GM19240 (cell line): ENCODE results near the gene PSMD11.
"Not testable (repeated sequence)": the region's sequence is repeated elsewhere in the genome, so short reads cannot be mapped to it uniquely, and the experiment has no call there.

ENCODE experiments used
- DNase-seq: peaks from one replicate; pipeline ENCODE4 v3.0.0; 2011; ENCODE audit warnings: low spot score; ENCODE audit not compliant: insufficient read length

PSMD11 gene

GRCh38 chr17:32444301-32445073 lies at the start of gene PSMD11:
Gene PSMD11 (plus strand): TSS chr17:32444510. CDS start chr17:32444524, 14 bp downstream.
- DNase-seq: peak; percentile 95

GRCh38 chr17:32396343-32396742 lies 48.0 kb upstream of the PSMD11 start:
- DNase-seq: no peak

GRCh38 chr17:32398946-32399345 lies 45.4 kb upstream of the PSMD11 start:
- no peak for DNase-seq

GRCh38 chr17:32410085-32410484 lies 34.2 kb upstream of the PSMD11 start:
- DNase-seq: not testable (repeated sequence)

GRCh38 chr17:32426894-32427293 lies 17.4 kb upstream of the PSMD11 start:
- DNase-seq: no peak

GRCh38 chr17:32429598-32429997 lies 14.7 kb upstream of the PSMD11 start:
- no peak for DNase-seq

- DNase-seq: no peak
Observed at GRCh38 chr17:32440722-32441121, 3.6 kb upstream of the PSMD11 start.

GRCh38 chr17:32441886-32442285 lies 2.4 kb upstream of the PSMD11 start:
- DNase-seq: no peak

GRCh38 chr17:32443827-32444300 lies 446 bp upstream of the PSMD11 start:
- DNase-seq: no peak

- DNase-seq: no peak
Observed at GRCh38 chr17:32445074-32445415, 735 bp downstream of the PSMD11 start.

GRCh38 chr17:32445497-32445896 lies 1.2 kb downstream of the PSMD11 start:
- DNase-seq: no peak

GRCh38 chr17:32445971-32446370 lies 1.7 kb downstream of the PSMD11 start:
- DNase-seq: no peak

GRCh38 chr17:32446949-32447348 lies 2.6 kb downstream of the PSMD11 start:
- no peak for DNase-seq

GRCh38 chr17:32449963-32450362 lies 5.7 kb downstream of the PSMD11 start:
- no peak for DNase-seq

- not testable (repeated sequence) for DNase-seq
Observed at GRCh38 chr17:32450379-32450778, 6.1 kb downstream of the PSMD11 start.

- DNase-seq: no peak
Observed at GRCh38 chr17:32451879-32452278, 7.6 kb downstream of the PSMD11 start.

GRCh38 chr17:32452281-32452680 lies 8.0 kb downstream of the PSMD11 start:
- no peak for DNase-seq

GRCh38 chr17:32453370-32453769 lies 9.1 kb downstream of the PSMD11 start:
- DNase-seq: no peak

- no peak for DNase-seq
Observed at GRCh38 chr17:32458371-32458770, 14.1 kb downstream of the PSMD11 start.

- no peak for DNase-seq
Observed at GRCh38 chr17:32460054-32460453, 15.7 kb downstream of the PSMD11 start.

- no peak for DNase-seq
Observed at GRCh38 chr17:32461498-32461852, 17.2 kb downstream of the PSMD11 start.

GRCh38 chr17:32461853-32462617 lies 17.7 kb downstream of the PSMD11 start:
- DNase-seq: no peak

- no peak for DNase-seq
Observed at GRCh38 chr17:32463304-32463703, 19.0 kb downstream of the PSMD11 start.
